ENCODE data around the gene SNCAIP. TPM values are rescaled to one million over a fixed set of nuclear protein-coding genes. Genes with fewer than 3 reads are reported as not detected.
"Not testable (repeated sequence)": the region's sequence is repeated elsewhere in the genome, so short reads cannot be mapped to it uniquely, and the experiment has no call there.

SNCAIP gene
- total RNA-seq, 5 donors from 2014 or later (not counting 1 experiment from before 2014, with no cell fraction given): not detected

DNA sequence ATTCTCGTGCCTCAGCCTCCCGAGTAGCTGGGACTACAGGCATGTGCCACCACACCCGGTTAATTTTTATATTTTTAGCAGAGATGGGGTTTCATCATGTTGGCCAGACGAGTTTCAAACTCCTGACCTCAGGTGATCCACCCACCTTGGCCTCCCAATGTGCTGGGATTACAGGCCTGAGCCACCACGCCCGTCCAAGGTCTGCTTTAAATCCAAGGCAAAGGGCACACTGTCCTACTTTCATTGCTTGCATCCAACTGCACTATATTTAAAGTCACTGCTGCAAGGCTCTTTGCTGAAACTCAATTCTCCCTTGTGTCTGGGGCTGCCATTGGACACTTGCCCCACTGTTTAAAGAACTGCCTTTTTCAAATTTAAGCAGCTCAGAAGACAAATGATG, 174.6 kb downstream of the SNCAIP start:
- H3K27me3 Mint-ChIP-seq; H3K27ac ChIP-seq (ENCODE audit: low read length); H3K9me3 Mint-ChIP-seq; H3K36me3 Mint-ChIP-seq; DNase-seq; ATAC-seq (replicated peaks in 1 of 4); H3K4me3 Mint-ChIP-seq; H3K4me1 Mint-ChIP-seq; POLR2A ChIA-PET; H3K36me3 ChIP-seq (ENCODE audit: control insufficient read depth in 2 of 2, extremely low read depth in 1 of 2, insufficient read depth in 1 of 2, low read length in 1 of 2); CTCF ChIA-PET; H3K27ac Mint-ChIP-seq; H3K9me3 ChIP-seq; H3K4me3 ChIP-seq (ENCODE audit: control insufficient read depth in 1 of 2, extremely low read depth in 1 of 2, low read length in 1 of 2); H3K4me1 ChIP-seq (ENCODE audit: control insufficient read depth in 1 of 2, extremely low read depth in 1 of 2, insufficient read depth in 2 of 2, low read length in 2 of 2); H3K27me3 ChIP-seq (replicated peaks in 1 of 2; ENCODE audit: control insufficient read depth in 2 of 2, extremely low read depth in 1 of 2, insufficient read depth in 2 of 2, low read length in 1 of 2): not testable (repeated sequence)
- WGBS (ENCODE audit: insufficient coverage): 75% methylated on average over 4 of the region's 6 CpGs

DNA sequence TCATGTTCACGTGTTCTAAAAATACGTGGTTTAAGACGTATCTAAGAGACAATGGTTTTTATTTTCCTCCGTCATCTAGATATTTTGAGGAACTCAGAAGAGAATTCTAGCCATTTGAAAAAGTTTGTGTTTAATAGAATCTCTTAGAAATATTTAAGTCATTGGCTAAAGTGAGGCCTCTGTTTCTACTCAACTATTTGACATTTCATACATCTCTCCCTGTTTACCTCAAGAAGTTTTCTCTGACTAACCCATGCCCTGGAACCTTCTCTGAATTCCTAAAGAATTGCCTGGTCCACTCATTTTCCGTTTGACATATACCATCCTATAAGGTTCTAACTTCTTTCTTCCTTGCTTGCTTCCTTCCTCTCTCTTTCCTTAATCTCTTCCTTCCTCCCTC, 178.7 kb downstream of the SNCAIP start:
- no peak for ATAC-seq (replicated peaks in 1 of 4)
- POLR2A ChIA-PET: no interaction called here
- Mint-ChIP-seq H3K9me3 (peaks cover 0 to 6% (median 0%) of the 10 kb centered on the region in 3 donors), H3K27me3 (no peaks in the 10 kb centered on the region), H3K36me3 (no peaks in the 10 kb centered on the region), H3K4me1 (no peaks in the 10 kb centered on the region), H3K27ac (no peak overlapping the region), H3K4me3 (no peak overlapping the region)
- H3K27ac ChIP-seq (ENCODE audit: low read length): no peak overlapping the region
- no peak overlapping the region for H3K4me3 ChIP-seq (ENCODE audit: control insufficient read depth in 1 of 2, extremely low read depth in 1 of 2, low read length in 1 of 2)
- H3K4me1 ChIP-seq (ENCODE audit: control insufficient read depth in 1 of 2, extremely low read depth in 1 of 2, insufficient read depth in 2 of 2, low read length in 2 of 2): no peaks in the 10 kb centered on the region
- no peak for DNase-seq
- CTCF ChIA-PET: no interaction called here
- 73% methylated on average over 2 of the region's 5 CpGs for WGBS (ENCODE audit: insufficient coverage)
- no peaks in the 10 kb centered on the region for H3K9me3 ChIP-seq
- no peaks in the 10 kb centered on the region for H3K36me3 ChIP-seq (ENCODE audit: control insufficient read depth in 2 of 2, extremely low read depth in 1 of 2, insufficient read depth in 1 of 2, low read length in 1 of 2)
- H3K27me3 ChIP-seq (replicated peaks in 1 of 2; ENCODE audit: control insufficient read depth in 2 of 2, extremely low read depth in 1 of 2, insufficient read depth in 2 of 2, low read length in 1 of 2): no peaks in the 10 kb centered on the region

DNA sequence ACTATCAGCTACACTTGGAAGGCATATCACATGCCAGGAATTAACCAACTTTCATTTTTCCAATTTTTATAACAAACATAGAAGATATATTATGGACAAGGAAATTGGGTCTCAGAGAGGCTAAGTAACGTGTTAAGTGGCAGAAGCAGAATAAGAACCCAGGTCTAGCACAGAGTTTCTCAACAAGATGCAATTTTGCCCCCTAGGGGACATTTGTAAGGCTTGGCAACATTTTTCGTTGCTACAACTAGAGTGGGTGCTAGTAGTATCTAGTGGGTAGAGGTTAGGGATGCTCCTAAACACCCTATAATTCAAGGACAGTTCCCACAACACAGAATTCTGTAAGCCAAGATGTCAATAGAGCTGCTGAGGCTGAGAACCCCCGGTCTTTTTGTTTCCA, 180.6 kb downstream of the SNCAIP start:
- H3K27me3 Mint-ChIP-seq: no peaks in the 10 kb centered on the region
- no peak overlapping the region for H3K4me3 Mint-ChIP-seq

DNA sequence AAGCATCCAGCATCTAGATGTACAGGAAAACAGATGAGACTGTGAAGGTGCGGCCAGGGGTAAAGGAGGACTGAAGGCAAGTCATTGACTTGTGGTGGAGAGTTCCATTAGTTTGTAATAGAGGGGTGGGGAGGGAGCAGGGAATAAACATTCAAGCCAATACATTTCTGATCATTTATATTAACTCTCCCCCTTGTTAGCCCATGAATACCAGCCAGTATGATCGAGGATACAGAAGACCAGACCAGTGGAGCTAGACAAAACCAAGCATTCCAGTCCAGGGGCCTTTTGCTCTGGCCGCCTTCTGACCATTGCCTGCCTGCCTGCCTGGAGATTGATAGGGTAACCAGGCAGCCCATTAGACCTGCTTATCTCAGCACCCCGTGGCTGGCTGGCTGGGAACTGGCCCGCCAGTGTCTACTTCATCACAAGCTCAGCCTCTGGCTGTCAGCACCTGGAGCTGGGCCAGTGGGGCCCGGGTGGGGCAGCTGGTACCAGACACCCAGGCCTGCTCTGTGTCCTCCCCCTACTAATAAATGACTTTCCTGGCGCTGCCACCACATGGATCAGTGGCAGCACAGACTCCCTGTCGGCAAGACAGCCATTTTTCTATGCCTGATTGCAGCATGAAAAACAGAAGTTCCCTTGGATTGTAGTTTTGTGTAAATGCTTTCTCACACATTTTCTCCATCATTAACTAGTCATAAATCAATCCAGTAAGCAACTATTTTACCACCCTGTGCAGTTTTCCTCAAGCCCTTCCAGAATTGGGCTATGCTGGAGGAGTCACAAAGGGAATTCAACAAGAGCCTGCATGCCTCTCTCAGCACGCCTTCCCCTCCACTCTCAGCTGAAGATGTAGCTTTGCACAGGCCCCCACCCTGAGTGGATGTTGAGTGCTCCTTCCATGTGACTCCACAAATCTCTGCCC, 181.3 kb downstream of the SNCAIP start:
- WGBS (ENCODE audit: insufficient coverage): 66% methylated on average over 3 of the region's 9 CpGs
- Histone ChIP-seq H3K27me3 (replicated peaks in 1 of 2; ENCODE audit: control insufficient read depth in 2 of 2, extremely low read depth in 1 of 2, insufficient read depth in 2 of 2, low read length in 1 of 2) (no peaks in the 10 kb centered on the region), H3K4me3 (ENCODE audit: control insufficient read depth in 1 of 2, extremely low read depth in 1 of 2, low read length in 1 of 2) (no peak overlapping the region), H3K27ac (ENCODE audit: low read length) (no peak overlapping the region), H3K36me3 (ENCODE audit: control insufficient read depth in 2 of 2, extremely low read depth in 1 of 2, insufficient read depth in 1 of 2, low read length in 1 of 2) (no peaks in the 10 kb centered on the region), H3K9me3 (no peaks in the 10 kb centered on the region), H3K4me1 (ENCODE audit: control insufficient read depth in 1 of 2, extremely low read depth in 1 of 2, insufficient read depth in 2 of 2, low read length in 2 of 2) (no peaks in the 10 kb centered on the region)
- no peaks in the 10 kb centered on the region for H3K36me3 Mint-ChIP-seq
- no peaks in the 10 kb centered on the region for H3K4me1 Mint-ChIP-seq
- ChIA-PET CTCF (no interaction called here), POLR2A (no interaction called here)
- peaks cover 0 to 2% of the 10 kb centered on the region in 2 donors for H3K27me3 Mint-ChIP-seq
- no peak overlapping the region for H3K27ac Mint-ChIP-seq
- DNase-seq: no peak
- no peak for ATAC-seq (replicated peaks in 1 of 4)
- H3K9me3 Mint-ChIP-seq: peaks cover 0 to 3% (median 0%) of the 10 kb centered on the region in 3 donors
- no peak overlapping the region for H3K4me3 Mint-ChIP-seq

More for the DNA sequence above, 180.6 kb downstream of the SNCAIP start:
- Mint-ChIP-seq H3K9me3 (peaks cover 0 to 6% (median 0%) of the 10 kb centered on the region in 3 donors), H3K36me3 (no peaks in the 10 kb centered on the region), H3K4me1 (no peaks in the 10 kb centered on the region), H3K27ac (no peak overlapping the region)
- WGBS (ENCODE audit: insufficient coverage): 50% methylated on average over 1 of the region's 3 CpGs
- Histone ChIP-seq H3K9me3 (no peaks in the 10 kb centered on the region), H3K27ac (ENCODE audit: low read length) (no peak overlapping the region), H3K27me3 (replicated peaks in 1 of 2; ENCODE audit: control insufficient read depth in 2 of 2, extremely low read depth in 1 of 2, insufficient read depth in 2 of 2, low read length in 1 of 2) (no peaks in the 10 kb centered on the region), H3K36me3 (ENCODE audit: control insufficient read depth in 2 of 2, extremely low read depth in 1 of 2, insufficient read depth in 1 of 2, low read length in 1 of 2) (no peaks in the 10 kb centered on the region), H3K4me1 (ENCODE audit: control insufficient read depth in 1 of 2, extremely low read depth in 1 of 2, insufficient read depth in 2 of 2, low read length in 2 of 2) (no peaks in the 10 kb centered on the region), H3K4me3 (ENCODE audit: control insufficient read depth in 1 of 2, extremely low read depth in 1 of 2, low read length in 1 of 2) (no peak overlapping the region)
- CTCF ChIA-PET: no interaction called here
- no peak for DNase-seq
- POLR2A ChIA-PET: no interaction called here
- no peak for ATAC-seq (replicated peaks in 1 of 4)

DNA sequence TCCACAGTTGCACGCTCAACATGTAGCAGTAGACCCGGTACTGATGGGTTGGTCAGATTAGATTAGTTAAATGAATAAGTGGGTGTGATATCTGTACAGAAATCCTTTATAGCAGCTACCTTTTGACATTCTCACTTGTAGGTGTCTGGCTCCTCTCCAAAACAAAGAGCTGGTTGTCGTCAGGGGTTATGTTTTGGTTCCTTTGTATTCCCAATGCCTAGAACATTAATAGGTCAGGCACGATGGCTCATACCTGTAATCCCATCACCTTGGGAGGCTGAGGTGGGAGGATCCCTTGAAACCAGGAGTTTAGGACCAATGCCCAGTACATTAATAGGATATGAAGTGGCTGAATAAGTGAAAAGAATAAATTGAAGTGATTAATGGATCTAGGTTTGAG, 182.1 kb downstream of the SNCAIP start:
- no peak overlapping the region for H3K27ac Mint-ChIP-seq
- ATAC-seq (replicated peaks in 1 of 4): no peak
- no peaks in the 10 kb centered on the region for H3K9me3 ChIP-seq
- H3K4me1 ChIP-seq (ENCODE audit: control insufficient read depth in 1 of 2, extremely low read depth in 1 of 2, insufficient read depth in 2 of 2, low read length in 2 of 2): no peaks in the 10 kb centered on the region
- H3K4me1 Mint-ChIP-seq: no peaks in the 10 kb centered on the region
- no peak overlapping the region for H3K4me3 ChIP-seq (ENCODE audit: control insufficient read depth in 1 of 2, extremely low read depth in 1 of 2, low read length in 1 of 2)
- DNase-seq: no peak
- no CpG with 5 or more reads among the region's 4 CpGs for WGBS (ENCODE audit: insufficient coverage)
- H3K27me3 ChIP-seq (replicated peaks in 1 of 2; ENCODE audit: control insufficient read depth in 2 of 2, extremely low read depth in 1 of 2, insufficient read depth in 2 of 2, low read length in 1 of 2): peaks cover 0 to 4% of the 10 kb centered on the region in 2 experiments
- H3K36me3 Mint-ChIP-seq: no peaks in the 10 kb centered on the region
- no peak overlapping the region for H3K4me3 Mint-ChIP-seq
- POLR2A ChIA-PET: no interaction called here
- CTCF ChIA-PET: no interaction called here
- peaks cover 0 to 3% (median 0%) of the 10 kb centered on the region in 3 donors for H3K9me3 Mint-ChIP-seq
- H3K36me3 ChIP-seq (ENCODE audit: control insufficient read depth in 2 of 2, extremely low read depth in 1 of 2, insufficient read depth in 1 of 2, low read length in 1 of 2): no peaks in the 10 kb centered on the region
- H3K27ac ChIP-seq (ENCODE audit: low read length): no peak overlapping the region
- peaks cover 0 to 9% of the 10 kb centered on the region in 2 donors for H3K27me3 Mint-ChIP-seq

DNA sequence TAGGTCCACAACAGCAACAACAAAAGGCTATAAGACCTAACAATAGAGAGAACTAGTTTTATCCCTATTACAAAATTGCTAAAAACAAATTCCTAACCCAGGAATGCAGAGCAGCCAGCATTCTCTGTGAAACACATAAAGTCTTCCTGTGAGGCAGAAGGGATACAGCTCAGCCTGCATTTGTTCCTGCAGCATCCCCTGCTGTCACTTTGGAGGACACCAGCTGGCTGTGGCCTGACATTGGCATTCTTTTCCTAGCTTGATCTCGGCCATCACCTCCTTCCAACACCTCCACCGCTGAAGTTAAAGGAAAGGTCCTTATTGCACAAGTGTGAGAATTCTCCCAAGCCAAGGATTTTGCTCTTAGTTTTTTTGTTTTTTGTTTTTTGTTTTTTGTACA, 186.1 kb downstream of the SNCAIP start:
- H3K4me1 Mint-ChIP-seq: no peaks in the 10 kb centered on the region
- Histone ChIP-seq H3K36me3 (ENCODE audit: control insufficient read depth in 2 of 2, extremely low read depth in 1 of 2, insufficient read depth in 1 of 2, low read length in 1 of 2) (no peaks in the 10 kb centered on the region), H3K4me3 (ENCODE audit: control insufficient read depth in 1 of 2, extremely low read depth in 1 of 2, low read length in 1 of 2) (no peak overlapping the region), H3K27me3 (replicated peaks in 1 of 2; ENCODE audit: control insufficient read depth in 2 of 2, extremely low read depth in 1 of 2, insufficient read depth in 2 of 2, low read length in 1 of 2) (peaks cover 0 to 4% of the 10 kb centered on the region in 2 experiments), H3K9me3 (no peaks in the 10 kb centered on the region), H3K27ac (ENCODE audit: low read length) (no peak overlapping the region), H3K4me1 (ENCODE audit: control insufficient read depth in 1 of 2, extremely low read depth in 1 of 2, insufficient read depth in 2 of 2, low read length in 2 of 2) (no peaks in the 10 kb centered on the region)
- POLR2A ChIA-PET: no interaction called here
- no CpG with 5 or more reads among the region's 2 CpGs for WGBS (ENCODE audit: insufficient coverage)
- ATAC-seq (replicated peaks in 1 of 4) (no peak), DNase-seq (no peak)
- H3K27ac Mint-ChIP-seq: no peak overlapping the region
- CTCF ChIA-PET: interaction anchor here in 1 of 2 donors (0.9 kb wide), 1 partner anchor 10 kb away, joined by 3 read pairs; no protein-coding TSS in a partner anchor
- H3K27me3 Mint-ChIP-seq: peaks cover 4 to 15% of the 10 kb centered on the region in 2 donors
- H3K36me3 Mint-ChIP-seq: no peaks in the 10 kb centered on the region
- H3K9me3 Mint-ChIP-seq: no peaks in the 10 kb centered on the region
- H3K4me3 Mint-ChIP-seq: no peak overlapping the region

Data from T-cell (primary cell).